GM23338 (cell line): ENCODE results near the gene RAB40C. TPM values are rescaled to one million over a fixed set of nuclear protein-coding genes. Genes with fewer than 3 reads are reported as not detected.

Source experiments
- ATAC-seq: fragments of 200-7000 bp; cut with Tn5 transposase; 3 replicates; pipeline ENCODE4 v1.9.1; 2020
- DNase-seq: peaks from one replicate; pipeline ENCODE4 v3.0.0-alpha.2; 2015; ENCODE audit warnings: low spot score
- H2AFZ ChIP-seq: fragments of 200-600 bp; sonication (generic); 2 replicates; pipeline ENCODE4 v1.8.0; 2016; ENCODE audit warnings: antibody characterized with exemption, mild to moderate bottlenecking, moderate library complexity
- H3F3A ChIP-seq: fragments of 200-600 bp; sonication (generic); replicated peaks from 2 replicates; pipeline ENCODE4 v1.8.0; 2017; ENCODE audit warnings: antibody characterized with exemption, mixed run types, low read depth
- H3K27ac ChIP-seq: fragments of 200-600 bp; sonication (generic); 2 replicates; pipeline ENCODE4 v1.6.1; 2016; ENCODE audit warnings: low read depth
- H3K27me3 ChIP-seq: fragments of 200-600 bp; sonication (generic); 2 replicates; pipeline ENCODE4 v1.8.0; 2016; ENCODE audit warnings: mild to moderate bottlenecking, mixed run types, moderate library complexity; ENCODE audit not compliant: insufficient read depth
- H3K36me3 ChIP-seq: fragments of 200-600 bp; sonication (generic); 2 replicates; pipeline ENCODE4 v1.8.0; 2016; ENCODE audit warnings: mild to moderate bottlenecking; ENCODE audit not compliant: insufficient read depth
- H3K4me1 ChIP-seq: fragments of 200-600 bp; sonication (generic); 2 replicates; pipeline ENCODE4 v1.8.0; 2016; ENCODE audit warnings: mild to moderate bottlenecking, moderate library complexity; ENCODE audit not compliant: insufficient read depth
- H3K4me2 ChIP-seq: fragments of 200-600 bp; sonication (generic); 2 replicates; pipeline ENCODE4 v1.7.1; 2017; ENCODE audit warnings: mixed run types
- H3K4me3 ChIP-seq: fragments of 200-600 bp; sonication (generic); 2 replicates; pipeline ENCODE4 v1.6.1; 2016; ENCODE audit warnings: mixed run types
- H3K79me2 ChIP-seq: fragments of 200-600 bp; sonication (generic); replicated peaks from 2 replicates; pipeline ENCODE4 v1.8.0; 2017; ENCODE audit warnings: mild to moderate bottlenecking; ENCODE audit not compliant: insufficient read depth
- H3K9me2 ChIP-seq: fragments of 200-600 bp; sonication (generic); 2 replicates; pipeline ENCODE4 v1.8.0; 2017; ENCODE audit not compliant: insufficient read depth
- H4K20me1 ChIP-seq: fragments of 200-600 bp; sonication (generic); replicated peaks from 2 replicates; pipeline ENCODE4 v1.8.0; 2017; ENCODE audit warnings: mild to moderate bottlenecking; ENCODE audit not compliant: insufficient read depth
- H3K27ac Mint-ChIP-seq: 2 replicates; pipeline ENCODE4 v1.8.0; 2020; ENCODE audit warnings: inconsistent platforms, mild to moderate bottlenecking, moderate library complexity, mixed read lengths
- H3K27me3 Mint-ChIP-seq: 3 replicates; pipeline ENCODE4 v1.8.0; 2022; ENCODE audit warnings: low read depth, mild to moderate bottlenecking, moderate library complexity, mixed read lengths, inconsistent platforms; ENCODE audit not compliant: insufficient read depth, poor library complexity
- H3K36me3 Mint-ChIP-seq: 3 replicates; pipeline ENCODE4 v1.8.0; 2021; ENCODE audit warnings: low read depth, mild to moderate bottlenecking, inconsistent platforms, moderate library complexity, mixed read lengths
- H3K4me1 Mint-ChIP-seq: 3 replicates; pipeline ENCODE4 v1.8.0; 2020; ENCODE audit warnings: mild to moderate bottlenecking, inconsistent platforms, mixed read lengths
- H3K4me3 Mint-ChIP-seq: 3 replicates; pipeline ENCODE4 v1.8.0; 2021; ENCODE audit warnings: moderate library complexity, mild to moderate bottlenecking, inconsistent platforms, mixed read lengths
- H3K9me3 Mint-ChIP-seq: 3 replicates; pipeline ENCODE4 v1.8.0; 2020; ENCODE audit warnings: moderate library complexity, mild to moderate bottlenecking, inconsistent platforms, mixed read lengths
- EZH2 ChIP-seq: fragments of 200-600 bp; sonication (generic); IDR thresholded peaks from one replicate; pipeline ENCODE4 v1.8.0; 2017; ENCODE audit warnings: antibody characterized with exemption, mild to moderate bottlenecking, low read depth; ENCODE audit not compliant: unreplicated experiment
- JUNB ChIP-seq: IDR thresholded peaks from one replicate; pipeline ENCODE4 v1.6.1; 2016; ENCODE audit warnings: antibody characterized with exemption; ENCODE audit not compliant: unreplicated experiment
- NANOG ChIP-seq: IDR thresholded peaks from 2 replicates; pipeline ENCODE4 v1.6.1; 2016; ENCODE audit warnings: antibody characterized with exemption, borderline replicate concordance
- POLR2AphosphoS5 ChIP-seq: IDR thresholded peaks from 2 replicates; pipeline ENCODE4 v1.6.1; 2016; ENCODE audit warnings: antibody characterized with exemption, low read depth
- ZNF114 ChIP-seq: fragments of 250-450 bp; sonication (Bioruptor Pico); IDR thresholded peaks from 2 replicates; pipeline ENCODE4 v1.5.0; 2020; ENCODE audit warnings: mild to moderate bottlenecking, moderate library complexity
- ZNF331 ChIP-seq: fragments of 250-450 bp; sonication (Bioruptor Pico); IDR thresholded peaks from 2 replicates; pipeline ENCODE4 v1.5.0; 2020; ENCODE audit warnings: low read depth, mild to moderate bottlenecking, moderate library complexity
- polyA plus RNA-seq: library from polyadenylated mRNA; unstranded; fragments of >200 nt; fragmentation: Nextera tagmentation; extraction: Ambion mirVana; gene quantifications from 2 replicates; pipeline ENCODE4 v1.2.1, GENCODE V29; 2016
- total RNA-seq: library from RNA; depleted of rRNA; stranded (reverse); fragments of >200 nt; shearing (Covaris generic); gene quantifications from 2 replicates; pipeline ENCODE4 v1.2.3, GENCODE V29; 2014
- TF ChIP-seq, protein P1 (sequence below): IDR thresholded peaks from one replicate; pipeline ENCODE4 v1.6.1; 2018; ENCODE audit warnings: antibody characterized with exemption; ENCODE audit not compliant: unreplicated experiment
- TF ChIP-seq, protein P2 (sequence below): fragments of 250-450 bp; sonication (Bioruptor Pico); IDR thresholded peaks from 2 replicates; pipeline ENCODE4 v1.5.0; 2020; ENCODE audit warnings: mild to moderate bottlenecking, moderate library complexity

Gene RAB40C
- total and polyA plus RNA-seq, 2 experiments from 2014 or later: 11.2 to 24.6 TPM

- TF ChIP-seq POLR2AphosphoS5 (no peak), NANOG (no peak), ZNF114 (no peak), JUNB (no peak), ZNF331 (no peak)
- Histone ChIP-seq H3K4me3 (no peak overlapping the region), H3K4me1 (peaks cover 17% of the 10 kb centered on the region), H4K20me1 (peaks cover 10% of the 10 kb centered on the region; the same call in 1 of the 2 replicates), H3K27me3 (no peaks in the 10 kb centered on the region), H3K4me2 (no peak overlapping the region), H3K79me2 (no peaks in the 10 kb centered on the region; the same call in 1 of the 2 replicates), H3K9me2 (no peaks in the 10 kb centered on the region), H3F3A (peaks cover 21% of the 10 kb centered on the region), H2AFZ (no peak overlapping the region), H3K27ac (no peak overlapping the region), H3K36me3 (no peaks in the 10 kb centered on the region)
- Mint-ChIP-seq H3K4me1 (peaks cover 40% of the 10 kb centered on the region), H3K9me3 (no peaks in the 10 kb centered on the region), H3K27me3 (peaks cover 16% of the 10 kb centered on the region), H3K27ac (no peak overlapping the region), H3K4me3 (no peak overlapping the region), H3K36me3 (no peaks in the 10 kb centered on the region; the same call in 2 of the 3 replicates)
- no peak for DNase-seq
- no peak for ATAC-seq
Observed at GRCh38 chr16:625117-625976, 35.5 kb downstream of the RAB40C start.

GRCh38 chr16:625977-626765, 36.3 kb downstream of the RAB40C start:
- Mint-ChIP-seq H3K27me3 (peaks cover 16% of the 10 kb centered on the region), H3K36me3 (no peaks in the 10 kb centered on the region; the same call in 2 of the 3 replicates), H3K4me3 (no peak overlapping the region), H3K9me3 (no peaks in the 10 kb centered on the region), H3K4me1 (peaks cover 40% of the 10 kb centered on the region), H3K27ac (no peak overlapping the region)
- H3K4me1 ChIP-seq: peaks cover 24% of the 10 kb centered on the region
- H3K4me2 ChIP-seq: no peak overlapping the region
- ATAC-seq (no peak), DNase-seq (no peak)
- no peak overlapping the region for H3K4me3 ChIP-seq
- no peaks in the 10 kb centered on the region for H3K36me3 ChIP-seq
- H3K79me2 ChIP-seq: no peaks in the 10 kb centered on the region; the same call in 1 of the 2 replicates
- H4K20me1 ChIP-seq: peaks cover 10% of the 10 kb centered on the region; the same call in 1 of the 2 replicates
- no peak overlapping the region for H2AFZ ChIP-seq
- no peak overlapping the region for H3K27ac ChIP-seq
- no peaks in the 10 kb centered on the region for H3K9me2 ChIP-seq
- no peaks in the 10 kb centered on the region for H3K27me3 ChIP-seq
- peaks cover 21% of the 10 kb centered on the region for H3F3A ChIP-seq
- no peak for TF ChIP-seq JUNB
- TF ChIP-seq, protein P1, sequence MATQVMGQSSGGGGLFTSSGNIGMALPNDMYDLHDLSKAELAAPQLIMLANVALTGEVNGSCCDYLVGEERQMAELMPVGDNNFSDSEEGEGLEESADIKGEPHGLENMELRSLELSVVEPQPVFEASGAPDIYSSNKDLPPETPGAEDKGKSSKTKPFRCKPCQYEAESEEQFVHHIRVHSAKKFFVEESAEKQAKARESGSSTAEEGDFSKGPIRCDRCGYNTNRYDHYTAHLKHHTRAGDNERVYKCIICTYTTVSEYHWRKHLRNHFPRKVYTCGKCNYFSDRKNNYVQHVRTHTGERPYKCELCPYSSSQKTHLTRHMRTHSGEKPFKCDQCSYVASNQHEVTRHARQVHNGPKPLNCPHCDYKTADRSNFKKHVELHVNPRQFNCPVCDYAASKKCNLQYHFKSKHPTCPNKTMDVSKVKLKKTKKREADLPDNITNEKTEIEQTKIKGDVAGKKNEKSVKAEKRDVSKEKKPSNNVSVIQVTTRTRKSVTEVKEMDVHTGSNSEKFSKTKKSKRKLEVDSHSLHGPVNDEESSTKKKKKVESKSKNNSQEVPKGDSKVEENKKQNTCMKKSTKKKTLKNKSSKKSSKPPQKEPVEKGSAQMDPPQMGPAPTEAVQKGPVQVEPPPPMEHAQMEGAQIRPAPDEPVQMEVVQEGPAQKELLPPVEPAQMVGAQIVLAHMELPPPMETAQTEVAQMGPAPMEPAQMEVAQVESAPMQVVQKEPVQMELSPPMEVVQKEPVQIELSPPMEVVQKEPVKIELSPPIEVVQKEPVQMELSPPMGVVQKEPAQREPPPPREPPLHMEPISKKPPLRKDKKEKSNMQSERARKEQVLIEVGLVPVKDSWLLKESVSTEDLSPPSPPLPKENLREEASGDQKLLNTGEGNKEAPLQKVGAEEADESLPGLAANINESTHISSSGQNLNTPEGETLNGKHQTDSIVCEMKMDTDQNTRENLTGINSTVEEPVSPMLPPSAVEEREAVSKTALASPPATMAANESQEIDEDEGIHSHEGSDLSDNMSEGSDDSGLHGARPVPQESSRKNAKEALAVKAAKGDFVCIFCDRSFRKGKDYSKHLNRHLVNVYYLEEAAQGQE: no peak
- TF ChIP-seq ZNF331: no peak
- no peak for TF ChIP-seq POLR2AphosphoS5
- no peak for TF ChIP-seq ZNF114
- TF ChIP-seq, protein P2, sequence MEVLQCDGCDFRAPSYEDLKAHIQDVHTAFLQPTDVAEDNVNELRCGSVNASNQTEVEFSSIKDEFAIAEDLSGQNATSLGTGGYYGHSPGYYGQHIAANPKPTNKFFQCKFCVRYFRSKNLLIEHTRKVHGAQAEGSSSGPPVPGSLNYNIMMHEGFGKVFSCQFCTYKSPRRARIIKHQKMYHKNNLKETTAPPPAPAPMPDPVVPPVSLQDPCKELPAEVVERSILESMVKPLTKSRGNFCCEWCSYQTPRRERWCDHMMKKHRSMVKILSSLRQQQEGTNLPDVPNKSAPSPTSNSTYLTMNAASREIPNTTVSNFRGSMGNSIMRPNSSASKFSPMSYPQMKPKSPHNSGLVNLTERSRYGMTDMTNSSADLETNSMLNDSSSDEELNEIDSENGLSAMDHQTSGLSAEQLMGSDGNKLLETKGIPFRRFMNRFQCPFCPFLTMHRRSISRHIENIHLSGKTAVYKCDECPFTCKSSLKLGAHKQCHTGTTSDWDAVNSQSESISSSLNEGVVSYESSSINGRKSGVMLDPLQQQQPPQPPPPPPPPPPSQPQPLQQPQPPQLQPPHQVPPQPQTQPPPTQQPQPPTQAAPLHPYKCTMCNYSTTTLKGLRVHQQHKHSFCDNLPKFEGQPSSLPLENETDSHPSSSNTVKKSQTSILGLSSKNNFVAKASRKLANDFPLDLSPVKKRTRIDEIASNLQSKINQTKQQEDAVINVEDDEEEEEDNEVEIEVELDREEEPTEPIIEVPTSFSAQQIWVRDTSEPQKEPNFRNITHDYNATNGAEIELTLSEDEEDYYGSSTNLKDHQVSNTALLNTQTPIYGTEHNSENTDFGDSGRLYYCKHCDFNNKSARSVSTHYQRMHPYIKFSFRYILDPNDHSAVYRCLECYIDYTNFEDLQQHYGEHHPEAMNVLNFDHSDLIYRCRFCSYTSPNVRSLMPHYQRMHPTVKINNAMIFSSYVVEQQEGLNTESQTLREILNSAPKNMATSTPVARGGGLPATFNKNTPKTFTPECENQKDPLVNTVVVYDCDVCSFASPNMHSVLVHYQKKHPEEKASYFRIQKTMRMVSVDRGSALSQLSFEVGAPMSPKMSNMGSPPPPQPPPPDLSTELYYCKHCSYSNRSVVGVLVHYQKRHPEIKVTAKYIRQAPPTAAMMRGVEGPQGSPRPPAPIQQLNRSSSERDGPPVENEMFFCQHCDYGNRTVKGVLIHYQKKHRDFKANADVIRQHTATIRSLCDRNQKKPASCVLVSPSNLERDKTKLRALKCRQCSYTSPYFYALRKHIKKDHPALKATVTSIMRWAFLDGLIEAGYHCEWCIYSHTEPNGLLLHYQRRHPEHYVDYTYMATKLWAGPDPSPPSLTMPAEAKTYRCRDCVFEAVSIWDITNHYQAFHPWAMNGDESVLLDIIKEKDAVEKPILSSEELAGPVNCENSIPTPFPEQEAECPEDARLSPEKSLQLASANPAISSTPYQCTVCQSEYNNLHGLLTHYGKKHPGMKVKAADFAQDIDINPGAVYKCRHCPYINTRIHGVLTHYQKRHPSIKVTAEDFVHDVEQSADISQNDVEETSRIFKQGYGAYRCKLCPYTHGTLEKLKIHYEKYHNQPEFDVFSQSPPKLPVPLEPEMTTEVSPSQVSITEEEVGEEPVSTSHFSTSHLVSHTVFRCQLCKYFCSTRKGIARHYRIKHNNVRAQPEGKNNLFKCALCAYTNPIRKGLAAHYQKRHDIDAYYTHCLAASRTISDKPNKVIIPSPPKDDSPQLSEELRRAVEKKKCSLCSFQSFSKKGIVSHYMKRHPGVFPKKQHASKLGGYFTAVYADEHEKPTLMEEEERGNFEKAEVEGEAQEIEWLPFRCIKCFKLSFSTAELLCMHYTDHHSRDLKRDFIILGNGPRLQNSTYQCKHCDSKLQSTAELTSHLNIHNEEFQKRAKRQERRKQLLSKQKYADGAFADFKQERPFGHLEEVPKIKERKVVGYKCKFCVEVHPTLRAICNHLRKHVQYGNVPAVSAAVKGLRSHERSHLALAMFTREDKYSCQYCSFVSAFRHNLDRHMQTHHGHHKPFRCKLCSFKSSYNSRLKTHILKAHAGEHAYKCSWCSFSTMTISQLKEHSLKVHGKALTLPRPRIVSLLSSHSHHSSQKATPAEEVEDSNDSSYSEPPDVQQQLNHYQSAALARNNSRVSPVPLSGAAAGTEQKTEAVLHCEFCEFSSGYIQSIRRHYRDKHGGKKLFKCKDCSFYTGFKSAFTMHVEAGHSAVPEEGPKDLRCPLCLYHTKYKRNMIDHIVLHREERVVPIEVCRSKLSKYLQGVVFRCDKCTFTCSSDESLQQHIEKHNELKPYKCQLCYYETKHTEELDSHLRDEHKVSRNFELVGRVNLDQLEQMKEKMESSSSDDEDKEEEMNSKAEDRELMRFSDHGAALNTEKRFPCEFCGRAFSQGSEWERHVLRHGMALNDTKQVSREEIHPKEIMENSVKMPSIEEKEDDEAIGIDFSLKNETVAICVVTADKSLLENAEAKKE (CRISPR knock-in tag): no peak
- TF ChIP-seq EZH2: no peak
